GM23338 (cell line): ENCODE data around the gene VRK1. TPM values are rescaled to one million over a fixed set of nuclear protein-coding genes. Genes with fewer than 3 reads are reported as not detected.

Source experiments
- ATAC-seq: fragments of 200-7000 bp; cut with Tn5 transposase; 3 replicates; pipeline ENCODE4 v1.9.1; 2020
- DNase-seq: peaks from one replicate; pipeline ENCODE4 v3.0.0-alpha.2; 2015; ENCODE audit warnings: low spot score
- H2AFZ ChIP-seq: fragments of 200-600 bp; sonication (generic); 2 replicates; pipeline ENCODE4 v1.8.0; 2016; ENCODE audit warnings: antibody characterized with exemption, mild to moderate bottlenecking, moderate library complexity
- H3F3A ChIP-seq: fragments of 200-600 bp; sonication (generic); replicated peaks from 2 replicates; pipeline ENCODE4 v1.8.0; 2017; ENCODE audit warnings: antibody characterized with exemption, mixed run types, low read depth
- H3K27ac ChIP-seq: fragments of 200-600 bp; sonication (generic); 2 replicates; pipeline ENCODE4 v1.6.1; 2016; ENCODE audit warnings: low read depth
- H3K27me3 ChIP-seq: fragments of 200-600 bp; sonication (generic); 2 replicates; pipeline ENCODE4 v1.8.0; 2016; ENCODE audit warnings: mild to moderate bottlenecking, mixed run types, moderate library complexity; ENCODE audit not compliant: insufficient read depth
- H3K36me3 ChIP-seq: fragments of 200-600 bp; sonication (generic); 2 replicates; pipeline ENCODE4 v1.8.0; 2016; ENCODE audit warnings: mild to moderate bottlenecking; ENCODE audit not compliant: insufficient read depth
- H3K4me1 ChIP-seq: fragments of 200-600 bp; sonication (generic); 2 replicates; pipeline ENCODE4 v1.8.0; 2016; ENCODE audit warnings: mild to moderate bottlenecking, moderate library complexity; ENCODE audit not compliant: insufficient read depth
- H3K4me2 ChIP-seq: fragments of 200-600 bp; sonication (generic); 2 replicates; pipeline ENCODE4 v1.7.1; 2017; ENCODE audit warnings: mixed run types
- H3K4me3 ChIP-seq: fragments of 200-600 bp; sonication (generic); 2 replicates; pipeline ENCODE4 v1.6.1; 2016; ENCODE audit warnings: mixed run types
- H3K79me2 ChIP-seq: fragments of 200-600 bp; sonication (generic); replicated peaks from 2 replicates; pipeline ENCODE4 v1.8.0; 2017; ENCODE audit warnings: mild to moderate bottlenecking; ENCODE audit not compliant: insufficient read depth
- H3K9me2 ChIP-seq: fragments of 200-600 bp; sonication (generic); 2 replicates; pipeline ENCODE4 v1.8.0; 2017; ENCODE audit not compliant: insufficient read depth
- H4K20me1 ChIP-seq: fragments of 200-600 bp; sonication (generic); replicated peaks from 2 replicates; pipeline ENCODE4 v1.8.0; 2017; ENCODE audit warnings: mild to moderate bottlenecking; ENCODE audit not compliant: insufficient read depth
- H3K27ac Mint-ChIP-seq: 2 replicates; pipeline ENCODE4 v1.8.0; 2020; ENCODE audit warnings: inconsistent platforms, mild to moderate bottlenecking, moderate library complexity, mixed read lengths
- H3K27me3 Mint-ChIP-seq: 3 replicates; pipeline ENCODE4 v1.8.0; 2022; ENCODE audit warnings: low read depth, mild to moderate bottlenecking, moderate library complexity, mixed read lengths, inconsistent platforms; ENCODE audit not compliant: insufficient read depth, poor library complexity
- H3K36me3 Mint-ChIP-seq: 3 replicates; pipeline ENCODE4 v1.8.0; 2021; ENCODE audit warnings: low read depth, mild to moderate bottlenecking, inconsistent platforms, moderate library complexity, mixed read lengths
- H3K4me1 Mint-ChIP-seq: 3 replicates; pipeline ENCODE4 v1.8.0; 2020; ENCODE audit warnings: mild to moderate bottlenecking, inconsistent platforms, mixed read lengths
- H3K4me3 Mint-ChIP-seq: 3 replicates; pipeline ENCODE4 v1.8.0; 2021; ENCODE audit warnings: moderate library complexity, mild to moderate bottlenecking, inconsistent platforms, mixed read lengths
- H3K9me3 Mint-ChIP-seq: 3 replicates; pipeline ENCODE4 v1.8.0; 2020; ENCODE audit warnings: moderate library complexity, mild to moderate bottlenecking, inconsistent platforms, mixed read lengths
- CREB1 ChIP-seq: fragments of 250-450 bp; sonication (Bioruptor Pico); IDR thresholded peaks from 2 replicates; pipeline ENCODE4 v1.5.0; 2020; ENCODE audit warnings: low read depth, mild to moderate bottlenecking, moderate library complexity
- EZH2 ChIP-seq: fragments of 200-600 bp; sonication (generic); IDR thresholded peaks from one replicate; pipeline ENCODE4 v1.8.0; 2017; ENCODE audit warnings: antibody characterized with exemption, mild to moderate bottlenecking, low read depth; ENCODE audit not compliant: unreplicated experiment
- EZH2phosphoT487 ChIP-seq: fragments of 200-600 bp; sonication (generic); IDR thresholded peaks from one replicate; pipeline ENCODE4 v1.8.1; 2018; ENCODE audit warnings: antibody characterized with exemption; ENCODE audit not compliant: unreplicated experiment
- JUNB ChIP-seq: IDR thresholded peaks from one replicate; pipeline ENCODE4 v1.6.1; 2016; ENCODE audit warnings: antibody characterized with exemption; ENCODE audit not compliant: unreplicated experiment
- NANOG ChIP-seq: IDR thresholded peaks from 2 replicates; pipeline ENCODE4 v1.6.1; 2016; ENCODE audit warnings: antibody characterized with exemption, borderline replicate concordance
- STAT1 ChIP-seq: IDR thresholded peaks from one replicate; pipeline ENCODE4 v1.6.1; 2016; ENCODE audit warnings: antibody characterized with exemption; ENCODE audit not compliant: unreplicated experiment
- ZNF331 ChIP-seq: fragments of 250-450 bp; sonication (Bioruptor Pico); IDR thresholded peaks from 2 replicates; pipeline ENCODE4 v1.5.0; 2020; ENCODE audit warnings: low read depth, mild to moderate bottlenecking, moderate library complexity
- polyA plus RNA-seq: library from polyadenylated mRNA; unstranded; fragments of >200 nt; fragmentation: Nextera tagmentation; extraction: Ambion mirVana; gene quantifications from 2 replicates; pipeline ENCODE4 v1.2.1, GENCODE V29; 2016
- total RNA-seq: library from RNA; depleted of rRNA; stranded (reverse); fragments of >200 nt; shearing (Covaris generic); gene quantifications from 2 replicates; pipeline ENCODE4 v1.2.3, GENCODE V29; 2014
- TF ChIP-seq, protein P1 (sequence below): fragments of 250-450 bp; sonication (Bioruptor Pico); IDR thresholded peaks from 2 replicates; pipeline ENCODE4 v1.5.0; 2020; ENCODE audit warnings: mild to moderate bottlenecking, moderate library complexity
- TF ChIP-seq, protein P2 (sequence below), 2 experiments: fragments of 200-600 bp in 1 of 2; sonication (generic) in 1 of 2; conservative IDR thresholded peaks; 2 replicates each; pipeline versions ENCODE4 v1.5.1 to v1.6.1; 2016 to 2017; ENCODE audit warnings: antibody characterized with exemption in 2 of 2, low read depth in 2 of 2, mild to moderate bottlenecking in 2 of 2, moderate library complexity in 1 of 2
- TF ChIP-seq, protein P3 (sequence below): IDR thresholded peaks from one replicate; pipeline ENCODE4 v1.6.1; 2018; ENCODE audit warnings: antibody characterized with exemption; ENCODE audit not compliant: unreplicated experiment

VRK1 gene
- total and polyA plus RNA-seq, 2 experiments from 2014 or later, result 83.8 to 119 TPM

DNA sequence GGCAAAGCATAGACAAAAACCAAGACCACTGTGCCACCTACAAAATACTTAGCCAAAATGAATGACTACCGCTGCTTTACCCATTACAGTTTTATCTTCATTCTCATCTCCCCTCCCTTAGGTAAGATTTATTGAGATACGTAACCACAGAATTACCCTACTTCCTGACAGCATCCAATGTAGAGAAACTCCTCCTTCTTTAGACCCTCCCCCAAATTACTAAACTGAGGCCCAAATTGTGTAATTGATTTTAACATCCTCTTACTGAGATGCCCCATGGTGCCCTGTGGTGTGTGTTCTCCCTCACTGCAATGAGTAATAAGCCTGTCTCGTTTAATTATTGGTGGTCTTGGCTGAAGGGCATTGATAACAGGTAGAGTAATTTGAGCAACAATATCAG, 19.1 kb downstream of the VRK1 start:
- Histone ChIP-seq H3K4me2 (no peak overlapping the region), H3K27ac (no peak overlapping the region), H3K36me3 (no peaks in the 10 kb centered on the region), H2AFZ (no peak overlapping the region), H4K20me1 (peaks cover 56% of the 10 kb centered on the region), H3K4me3 (no peak overlapping the region), H3K27me3 (no peaks in the 10 kb centered on the region), H3K9me2 (no peaks in the 10 kb centered on the region), H3K79me2 (peaks cover 99% of the 10 kb centered on the region), H3F3A (no peaks in the 10 kb centered on the region), H3K4me1 (peaks cover 10% of the 10 kb centered on the region)
- Mint-ChIP-seq H3K27ac (peak overlapping the region; percentile 14), H3K27me3 (no peaks in the 10 kb centered on the region), H3K9me3 (no peaks in the 10 kb centered on the region), H3K4me3 (no peak overlapping the region), H3K36me3 (no peaks in the 10 kb centered on the region), H3K4me1 (peaks cover 30% of the 10 kb centered on the region)
- ATAC-seq (no peak), DNase-seq (no peak)
- TF ChIP-seq STAT1 (no peak), NANOG (no peak), ZNF331 (CRISPR knock-in tag) (no peak), EZH2 (no peak), CREB1 (no peak), JUNB (no peak), EZH2phosphoT487 (no peak)
- TF ChIP-seq, protein P1, sequence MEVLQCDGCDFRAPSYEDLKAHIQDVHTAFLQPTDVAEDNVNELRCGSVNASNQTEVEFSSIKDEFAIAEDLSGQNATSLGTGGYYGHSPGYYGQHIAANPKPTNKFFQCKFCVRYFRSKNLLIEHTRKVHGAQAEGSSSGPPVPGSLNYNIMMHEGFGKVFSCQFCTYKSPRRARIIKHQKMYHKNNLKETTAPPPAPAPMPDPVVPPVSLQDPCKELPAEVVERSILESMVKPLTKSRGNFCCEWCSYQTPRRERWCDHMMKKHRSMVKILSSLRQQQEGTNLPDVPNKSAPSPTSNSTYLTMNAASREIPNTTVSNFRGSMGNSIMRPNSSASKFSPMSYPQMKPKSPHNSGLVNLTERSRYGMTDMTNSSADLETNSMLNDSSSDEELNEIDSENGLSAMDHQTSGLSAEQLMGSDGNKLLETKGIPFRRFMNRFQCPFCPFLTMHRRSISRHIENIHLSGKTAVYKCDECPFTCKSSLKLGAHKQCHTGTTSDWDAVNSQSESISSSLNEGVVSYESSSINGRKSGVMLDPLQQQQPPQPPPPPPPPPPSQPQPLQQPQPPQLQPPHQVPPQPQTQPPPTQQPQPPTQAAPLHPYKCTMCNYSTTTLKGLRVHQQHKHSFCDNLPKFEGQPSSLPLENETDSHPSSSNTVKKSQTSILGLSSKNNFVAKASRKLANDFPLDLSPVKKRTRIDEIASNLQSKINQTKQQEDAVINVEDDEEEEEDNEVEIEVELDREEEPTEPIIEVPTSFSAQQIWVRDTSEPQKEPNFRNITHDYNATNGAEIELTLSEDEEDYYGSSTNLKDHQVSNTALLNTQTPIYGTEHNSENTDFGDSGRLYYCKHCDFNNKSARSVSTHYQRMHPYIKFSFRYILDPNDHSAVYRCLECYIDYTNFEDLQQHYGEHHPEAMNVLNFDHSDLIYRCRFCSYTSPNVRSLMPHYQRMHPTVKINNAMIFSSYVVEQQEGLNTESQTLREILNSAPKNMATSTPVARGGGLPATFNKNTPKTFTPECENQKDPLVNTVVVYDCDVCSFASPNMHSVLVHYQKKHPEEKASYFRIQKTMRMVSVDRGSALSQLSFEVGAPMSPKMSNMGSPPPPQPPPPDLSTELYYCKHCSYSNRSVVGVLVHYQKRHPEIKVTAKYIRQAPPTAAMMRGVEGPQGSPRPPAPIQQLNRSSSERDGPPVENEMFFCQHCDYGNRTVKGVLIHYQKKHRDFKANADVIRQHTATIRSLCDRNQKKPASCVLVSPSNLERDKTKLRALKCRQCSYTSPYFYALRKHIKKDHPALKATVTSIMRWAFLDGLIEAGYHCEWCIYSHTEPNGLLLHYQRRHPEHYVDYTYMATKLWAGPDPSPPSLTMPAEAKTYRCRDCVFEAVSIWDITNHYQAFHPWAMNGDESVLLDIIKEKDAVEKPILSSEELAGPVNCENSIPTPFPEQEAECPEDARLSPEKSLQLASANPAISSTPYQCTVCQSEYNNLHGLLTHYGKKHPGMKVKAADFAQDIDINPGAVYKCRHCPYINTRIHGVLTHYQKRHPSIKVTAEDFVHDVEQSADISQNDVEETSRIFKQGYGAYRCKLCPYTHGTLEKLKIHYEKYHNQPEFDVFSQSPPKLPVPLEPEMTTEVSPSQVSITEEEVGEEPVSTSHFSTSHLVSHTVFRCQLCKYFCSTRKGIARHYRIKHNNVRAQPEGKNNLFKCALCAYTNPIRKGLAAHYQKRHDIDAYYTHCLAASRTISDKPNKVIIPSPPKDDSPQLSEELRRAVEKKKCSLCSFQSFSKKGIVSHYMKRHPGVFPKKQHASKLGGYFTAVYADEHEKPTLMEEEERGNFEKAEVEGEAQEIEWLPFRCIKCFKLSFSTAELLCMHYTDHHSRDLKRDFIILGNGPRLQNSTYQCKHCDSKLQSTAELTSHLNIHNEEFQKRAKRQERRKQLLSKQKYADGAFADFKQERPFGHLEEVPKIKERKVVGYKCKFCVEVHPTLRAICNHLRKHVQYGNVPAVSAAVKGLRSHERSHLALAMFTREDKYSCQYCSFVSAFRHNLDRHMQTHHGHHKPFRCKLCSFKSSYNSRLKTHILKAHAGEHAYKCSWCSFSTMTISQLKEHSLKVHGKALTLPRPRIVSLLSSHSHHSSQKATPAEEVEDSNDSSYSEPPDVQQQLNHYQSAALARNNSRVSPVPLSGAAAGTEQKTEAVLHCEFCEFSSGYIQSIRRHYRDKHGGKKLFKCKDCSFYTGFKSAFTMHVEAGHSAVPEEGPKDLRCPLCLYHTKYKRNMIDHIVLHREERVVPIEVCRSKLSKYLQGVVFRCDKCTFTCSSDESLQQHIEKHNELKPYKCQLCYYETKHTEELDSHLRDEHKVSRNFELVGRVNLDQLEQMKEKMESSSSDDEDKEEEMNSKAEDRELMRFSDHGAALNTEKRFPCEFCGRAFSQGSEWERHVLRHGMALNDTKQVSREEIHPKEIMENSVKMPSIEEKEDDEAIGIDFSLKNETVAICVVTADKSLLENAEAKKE, result no peak
- TF ChIP-seq, protein P2, sequence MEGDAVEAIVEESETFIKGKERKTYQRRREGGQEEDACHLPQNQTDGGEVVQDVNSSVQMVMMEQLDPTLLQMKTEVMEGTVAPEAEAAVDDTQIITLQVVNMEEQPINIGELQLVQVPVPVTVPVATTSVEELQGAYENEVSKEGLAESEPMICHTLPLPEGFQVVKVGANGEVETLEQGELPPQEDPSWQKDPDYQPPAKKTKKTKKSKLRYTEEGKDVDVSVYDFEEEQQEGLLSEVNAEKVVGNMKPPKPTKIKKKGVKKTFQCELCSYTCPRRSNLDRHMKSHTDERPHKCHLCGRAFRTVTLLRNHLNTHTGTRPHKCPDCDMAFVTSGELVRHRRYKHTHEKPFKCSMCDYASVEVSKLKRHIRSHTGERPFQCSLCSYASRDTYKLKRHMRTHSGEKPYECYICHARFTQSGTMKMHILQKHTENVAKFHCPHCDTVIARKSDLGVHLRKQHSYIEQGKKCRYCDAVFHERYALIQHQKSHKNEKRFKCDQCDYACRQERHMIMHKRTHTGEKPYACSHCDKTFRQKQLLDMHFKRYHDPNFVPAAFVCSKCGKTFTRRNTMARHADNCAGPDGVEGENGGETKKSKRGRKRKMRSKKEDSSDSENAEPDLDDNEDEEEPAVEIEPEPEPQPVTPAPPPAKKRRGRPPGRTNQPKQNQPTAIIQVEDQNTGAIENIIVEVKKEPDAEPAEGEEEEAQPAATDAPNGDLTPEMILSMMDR (conservative IDR thresholded peaks at IDR 0.05; ENCODE audit: low read depth in 2 of 2), result no peak
- TF ChIP-seq, protein P3, sequence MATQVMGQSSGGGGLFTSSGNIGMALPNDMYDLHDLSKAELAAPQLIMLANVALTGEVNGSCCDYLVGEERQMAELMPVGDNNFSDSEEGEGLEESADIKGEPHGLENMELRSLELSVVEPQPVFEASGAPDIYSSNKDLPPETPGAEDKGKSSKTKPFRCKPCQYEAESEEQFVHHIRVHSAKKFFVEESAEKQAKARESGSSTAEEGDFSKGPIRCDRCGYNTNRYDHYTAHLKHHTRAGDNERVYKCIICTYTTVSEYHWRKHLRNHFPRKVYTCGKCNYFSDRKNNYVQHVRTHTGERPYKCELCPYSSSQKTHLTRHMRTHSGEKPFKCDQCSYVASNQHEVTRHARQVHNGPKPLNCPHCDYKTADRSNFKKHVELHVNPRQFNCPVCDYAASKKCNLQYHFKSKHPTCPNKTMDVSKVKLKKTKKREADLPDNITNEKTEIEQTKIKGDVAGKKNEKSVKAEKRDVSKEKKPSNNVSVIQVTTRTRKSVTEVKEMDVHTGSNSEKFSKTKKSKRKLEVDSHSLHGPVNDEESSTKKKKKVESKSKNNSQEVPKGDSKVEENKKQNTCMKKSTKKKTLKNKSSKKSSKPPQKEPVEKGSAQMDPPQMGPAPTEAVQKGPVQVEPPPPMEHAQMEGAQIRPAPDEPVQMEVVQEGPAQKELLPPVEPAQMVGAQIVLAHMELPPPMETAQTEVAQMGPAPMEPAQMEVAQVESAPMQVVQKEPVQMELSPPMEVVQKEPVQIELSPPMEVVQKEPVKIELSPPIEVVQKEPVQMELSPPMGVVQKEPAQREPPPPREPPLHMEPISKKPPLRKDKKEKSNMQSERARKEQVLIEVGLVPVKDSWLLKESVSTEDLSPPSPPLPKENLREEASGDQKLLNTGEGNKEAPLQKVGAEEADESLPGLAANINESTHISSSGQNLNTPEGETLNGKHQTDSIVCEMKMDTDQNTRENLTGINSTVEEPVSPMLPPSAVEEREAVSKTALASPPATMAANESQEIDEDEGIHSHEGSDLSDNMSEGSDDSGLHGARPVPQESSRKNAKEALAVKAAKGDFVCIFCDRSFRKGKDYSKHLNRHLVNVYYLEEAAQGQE, result no peak
